Sigmoid colon (tissue), 7 donors: ENCODE results near the gene VCX3B. TPM values are rescaled to one million over a fixed set of nuclear protein-coding genes. Genes with fewer than 3 reads are reported as not detected.
"Not testable (repeated sequence)": the region's sequence is repeated elsewhere in the genome, so short reads cannot be mapped to it uniquely, and the experiment has no call there.

ENCODE experiments used
- DNase-seq: peaks from one replicate; pipeline ENCODE4 v3.0.0-alpha.2; 2019
- H3K27ac ChIP-seq, 4 donors: fragments of 200-600 bp; sonication (generic); one replicate each; pipeline ENCODE4 v1.5.1; 2016 to 2019; ENCODE audit warnings: mild to moderate bottlenecking in 1 of 4
- H3K27me3 ChIP-seq, 3 donors: fragments of 200-600 bp; sonication (generic); one replicate each; pipeline ENCODE4 v1.5.1; 2019; ENCODE audit warnings: mild to moderate bottlenecking in 1 of 3
- H3K36me3 ChIP-seq, 4 donors: fragments of 200-600 bp; sonication (generic); one replicate each; pipeline ENCODE4 v1.5.1; 2016 to 2019
- H3K4me1 ChIP-seq, 4 donors: fragments of 200-600 bp; sonication (generic); one replicate each; pipeline ENCODE4 v1.5.1; 2017 to 2019
- H3K4me3 ChIP-seq, 4 donors: fragments of 200-600 bp; sonication (generic); one replicate each; pipeline ENCODE4 v1.5.1; 2017 to 2019; ENCODE audit warnings: mild to moderate bottlenecking in 2 of 4, moderate library complexity in 1 of 4
- H3K9me3 ChIP-seq, 4 donors: fragments of 200-600 bp in 3 of 4; sonication (generic) in 3 of 4; one replicate each; pipeline versions ENCODE4 v1.5.1 to v1.6.1; 2013 to 2019
- EP300 ChIP-seq, 4 donors: sonication (generic); formaldehyde crosslinking; IDR thresholded peaks; one replicate each; pipeline ENCODE4 v1.6.1; 2017; ENCODE audit warnings: antibody characterized with exemption in 4 of 4
- POLR2A ChIP-seq, 2 donors: fragments of 450-650 bp; IDR thresholded peaks; one replicate each; pipeline ENCODE4 v1.6.1; 2016; ENCODE audit warnings: antibody characterized with exemption in 2 of 2, mild to moderate bottlenecking in 2 of 2, moderate library complexity in 2 of 2
- POLR2AphosphoS5 ChIP-seq, 4 donors: sonication (generic); formaldehyde crosslinking; IDR thresholded peaks; one replicate each; pipeline ENCODE4 v1.6.1; 2017; ENCODE audit warnings: antibody characterized with exemption in 4 of 4
- whole genome bisulfite sequencing, 2 donors: extraction: QIAGEN DNeasy Blood & Tissue Kit; methylation state at CpG; one replicate each; pipeline ENCODE4 v1.1.7; 2013; 5-methylcytosine and 5-hydroxymethylcytosine counted together
- intact Hi-C: fragments of 100-400 bp; cut with DNase I; formaldehyde crosslinking; loops from one replicate; pipeline ENCODE4 v1.15.1; 2023
- polyA plus RNA-seq, 3 donors: library from polyadenylated mRNA; stranded (reverse); fragments of 200-250 nt; gene quantifications; one replicate each; pipeline ENCODE4 v1.2.3, GENCODE V29; 2013
- total RNA-seq, 4 donors: library from RNA; depleted of rRNA; stranded (reverse); fragments of >200 nt; gene quantifications; one replicate each; pipeline ENCODE4 v1.1.0, GENCODE V29; 2016
- TF ChIP-seq, protein P1 (sequence below), 4 experiments: fragments of 450-650 bp in 3 of 4; fragments of 200-600 bp in 1 of 4; IDR thresholded peaks; one replicate each; pipeline ENCODE4 v1.5.1; 2016 to 2019; ENCODE audit warnings: antibody characterized with exemption in 4 of 4, mild to moderate bottlenecking in 3 of 4, moderate library complexity in 2 of 4
- donor health status: healthy with polysubstance abuse.
- donor health status: Bipolar disorder and iron deficiency.
- donor health status: healthy.

VCX3B gene
- total and polyA plus RNA-seq, 7 donors = not detected

DNA sequence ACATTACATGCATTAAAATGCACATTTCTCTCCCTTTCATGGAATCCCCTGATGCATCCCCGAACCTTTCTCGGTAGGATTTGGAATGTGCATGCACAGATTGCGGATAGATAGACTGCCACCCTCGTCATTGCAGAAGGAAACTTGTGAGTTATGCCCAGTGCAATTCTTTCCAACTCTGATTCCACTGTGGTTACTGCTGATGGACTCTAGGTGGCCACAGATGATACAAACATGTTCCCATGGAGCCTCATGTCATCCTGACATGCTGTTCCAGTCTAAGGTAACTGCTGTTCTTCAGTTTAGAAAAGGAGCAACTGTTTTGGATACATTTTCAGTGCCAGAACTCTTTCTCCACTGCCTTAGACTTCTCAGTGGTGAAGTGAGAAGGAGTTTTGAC is 9.1 kb upstream of the VCX3B start:
- H3K9me3 ChIP-seq = no peaks in the 10 kb centered on the region
- H3K27me3 ChIP-seq = no peaks in the 10 kb centered on the region
- DNase-seq = no peak
- WGBS, 2 donors = 90 to 92% methylated on average over 4 of the region's 4 CpGs
- H3K4me1 ChIP-seq = no peaks in the 10 kb centered on the region
- no peaks in the 10 kb centered on the region for H3K36me3 ChIP-seq
- intact Hi-C loops = no loop called here
- TF ChIP-seq, protein P1, sequence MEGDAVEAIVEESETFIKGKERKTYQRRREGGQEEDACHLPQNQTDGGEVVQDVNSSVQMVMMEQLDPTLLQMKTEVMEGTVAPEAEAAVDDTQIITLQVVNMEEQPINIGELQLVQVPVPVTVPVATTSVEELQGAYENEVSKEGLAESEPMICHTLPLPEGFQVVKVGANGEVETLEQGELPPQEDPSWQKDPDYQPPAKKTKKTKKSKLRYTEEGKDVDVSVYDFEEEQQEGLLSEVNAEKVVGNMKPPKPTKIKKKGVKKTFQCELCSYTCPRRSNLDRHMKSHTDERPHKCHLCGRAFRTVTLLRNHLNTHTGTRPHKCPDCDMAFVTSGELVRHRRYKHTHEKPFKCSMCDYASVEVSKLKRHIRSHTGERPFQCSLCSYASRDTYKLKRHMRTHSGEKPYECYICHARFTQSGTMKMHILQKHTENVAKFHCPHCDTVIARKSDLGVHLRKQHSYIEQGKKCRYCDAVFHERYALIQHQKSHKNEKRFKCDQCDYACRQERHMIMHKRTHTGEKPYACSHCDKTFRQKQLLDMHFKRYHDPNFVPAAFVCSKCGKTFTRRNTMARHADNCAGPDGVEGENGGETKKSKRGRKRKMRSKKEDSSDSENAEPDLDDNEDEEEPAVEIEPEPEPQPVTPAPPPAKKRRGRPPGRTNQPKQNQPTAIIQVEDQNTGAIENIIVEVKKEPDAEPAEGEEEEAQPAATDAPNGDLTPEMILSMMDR (IDR thresholded peaks at IDR 0.05) = no peak
- TF ChIP-seq POLR2A (IDR thresholded peaks at IDR 0.05) = no peak
- no peak for TF ChIP-seq EP300 (IDR thresholded peaks at IDR 0.05)
- no peak for TF ChIP-seq POLR2AphosphoS5 (IDR thresholded peaks at IDR 0.05)
- no peak overlapping the region for H3K4me3 ChIP-seq
- no peak overlapping the region for H3K27ac ChIP-seq

DNA sequence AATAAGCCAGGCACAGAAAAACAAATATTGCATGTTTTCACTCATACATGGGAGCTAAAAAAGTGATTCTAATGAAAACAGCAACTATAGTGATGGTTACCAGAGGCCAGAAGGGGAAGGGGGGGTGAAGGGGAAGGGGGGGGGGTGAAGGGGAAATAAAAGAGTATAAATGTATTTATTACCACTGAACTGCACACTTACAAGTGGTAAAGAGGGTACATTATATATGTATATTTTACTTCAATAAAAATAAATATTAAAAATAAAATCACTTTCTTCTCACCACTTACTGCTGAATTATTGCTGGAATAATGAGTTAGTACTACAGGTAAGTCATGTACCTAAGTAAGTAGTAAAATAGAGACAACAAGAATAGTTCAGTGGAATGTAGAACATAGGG is 2.1 kb upstream of the VCX3B start:
- TF ChIP-seq EP300 (IDR thresholded peaks at IDR 0.05) (no peak), POLR2A (IDR thresholded peaks at IDR 0.05) (no peak), POLR2AphosphoS5 (IDR thresholded peaks at IDR 0.05) (no peak)
- TF ChIP-seq, protein P1 (IDR thresholded peaks at IDR 0.05) = no peak
- intact Hi-C loops = no loop called here
- no peak overlapping the region for H3K4me3 ChIP-seq
- no peaks in the 10 kb centered on the region for H3K36me3 ChIP-seq
- no peak overlapping the region for H3K27ac ChIP-seq
- no peaks in the 10 kb centered on the region for H3K27me3 ChIP-seq
- H3K9me3 ChIP-seq = no peaks in the 10 kb centered on the region
- no peak for DNase-seq
- no peaks in the 10 kb centered on the region for H3K4me1 ChIP-seq

DNA sequence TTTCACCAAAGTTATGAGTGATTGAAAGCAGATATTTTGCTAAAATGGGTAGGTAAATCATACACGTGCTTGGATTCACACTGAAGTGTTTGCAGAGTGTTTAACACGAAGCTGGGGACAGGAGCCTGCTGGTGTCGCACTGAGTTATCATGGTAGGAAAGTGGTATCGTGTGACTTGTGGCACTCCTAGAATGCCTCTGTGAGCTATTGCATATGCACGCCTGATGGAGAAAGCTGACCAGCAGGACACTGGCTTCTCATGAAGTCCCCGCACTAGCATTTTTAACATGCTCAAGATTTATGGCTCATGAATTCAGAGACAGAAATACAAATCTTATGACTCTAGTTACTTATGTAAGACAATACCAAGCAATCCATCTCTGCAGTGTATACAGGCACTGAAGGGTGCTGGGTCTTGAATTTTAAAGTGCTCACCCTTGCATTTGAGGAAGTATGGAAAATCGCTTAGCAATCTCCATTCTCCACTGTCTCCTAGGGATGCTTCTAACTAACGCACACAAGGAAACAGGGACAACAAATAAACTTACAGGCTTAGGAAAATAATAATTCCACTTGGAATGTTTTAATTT is 19.8 kb downstream of the VCX3B start:
- Histone ChIP-seq H3K27me3 (no peaks in the 10 kb centered on the region), H3K36me3 (no peaks in the 10 kb centered on the region), H3K9me3 (no peaks in the 10 kb centered on the region), H3K27ac (no peak overlapping the region), H3K4me3 (no peak overlapping the region), H3K4me1 (no peaks in the 10 kb centered on the region)
- DNase-seq = no peak
- intact Hi-C loops = no loop called here
- 71 to 79% methylated on average over 8 of the region's 8 CpGs for WGBS, 2 donors
- TF ChIP-seq POLR2A (IDR thresholded peaks at IDR 0.05) = no peak
- TF ChIP-seq, protein P1 (IDR thresholded peaks at IDR 0.05) = no peak
- no peak for TF ChIP-seq EP300 (IDR thresholded peaks at IDR 0.05)
- TF ChIP-seq POLR2AphosphoS5 (IDR thresholded peaks at IDR 0.05) = no peak

DNA sequence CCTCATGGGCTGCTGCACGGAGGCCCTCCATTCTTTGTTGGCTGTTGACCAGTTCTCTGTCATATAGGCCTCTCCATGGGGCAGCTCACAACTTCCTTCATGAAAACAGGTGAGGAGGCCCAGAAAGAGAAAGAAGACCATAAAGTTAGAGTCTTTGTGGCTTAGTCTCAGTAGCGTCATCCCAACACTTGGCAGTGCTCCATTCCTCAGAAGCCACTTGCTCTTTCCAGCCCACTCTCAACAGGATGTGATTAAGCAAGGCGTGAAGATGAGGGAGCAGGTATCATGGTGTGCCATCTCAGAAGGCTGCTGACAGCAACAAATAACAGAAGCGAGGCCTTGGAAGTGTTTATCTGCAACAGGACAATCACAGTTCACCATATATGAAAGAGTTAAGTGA is 30.4 kb downstream of the VCX3B start:
- WGBS, 2 donors = 70 to 75% methylated on average over 4 of the region's 4 CpGs

DNA sequence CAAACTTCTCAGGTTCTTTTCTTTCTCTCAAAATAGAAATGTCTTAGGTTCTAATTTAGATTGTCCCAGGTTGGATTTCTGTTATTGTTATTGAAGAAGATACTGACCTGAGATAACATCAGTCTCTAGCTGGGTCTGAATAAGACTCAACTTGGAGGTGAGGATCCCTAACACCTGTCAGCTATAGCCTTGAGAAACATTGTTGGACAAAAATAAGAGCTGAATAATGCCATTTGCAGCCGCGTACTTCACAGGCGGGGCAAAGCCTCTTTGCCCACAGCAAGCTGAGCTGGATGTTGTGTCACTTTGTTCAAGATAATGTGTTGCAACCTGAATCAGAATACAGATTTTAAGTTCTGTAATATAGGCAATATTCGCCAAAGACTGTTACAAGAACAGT is 35.6 kb downstream of the VCX3B start:
- WGBS, 2 donors = 87 to 88% methylated on average over 4 of the region's 4 CpGs
- no peak overlapping the region for H3K27ac ChIP-seq
- intact Hi-C loops = no loop called here
- TF ChIP-seq, protein P1 (IDR thresholded peaks at IDR 0.05) = no peak
- TF ChIP-seq POLR2AphosphoS5 (IDR thresholded peaks at IDR 0.05) = no peak
- no peaks in the 10 kb centered on the region for H3K9me3 ChIP-seq
- H3K27me3 ChIP-seq = no peaks in the 10 kb centered on the region
- H3K4me3 ChIP-seq = no peak overlapping the region
- no peaks in the 10 kb centered on the region for H3K36me3 ChIP-seq
- DNase-seq = no peak
- no peaks in the 10 kb centered on the region for H3K4me1 ChIP-seq

More for the DNA sequence above, 30.4 kb downstream of the VCX3B start:
- intact Hi-C loops, H3K36me3 ChIP-seq, H3K9me3 ChIP-seq, DNase-seq, H3K4me3 ChIP-seq, H3K4me1 ChIP-seq, H3K27me3 ChIP-seq, H3K27ac ChIP-seq: not testable (repeated sequence)

DNA sequence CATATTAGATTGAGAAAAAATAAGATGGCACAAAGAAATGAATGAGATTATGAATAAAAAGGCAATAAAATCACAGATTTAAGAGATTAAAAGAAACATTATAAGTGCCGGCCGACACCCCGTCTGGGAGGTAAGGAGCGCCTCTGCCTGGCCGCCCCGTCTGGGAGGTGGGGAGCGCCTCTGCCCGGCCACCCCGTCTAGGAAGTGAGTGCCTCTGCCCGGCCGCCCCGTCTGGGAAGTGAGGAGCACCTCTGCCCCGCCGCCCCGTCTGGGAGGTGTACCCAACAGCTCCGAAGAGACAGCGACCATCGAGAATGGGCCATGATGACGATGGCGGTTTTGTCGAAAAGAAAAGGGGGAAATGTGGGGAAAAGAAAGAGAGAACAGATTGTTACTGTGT is 37.5 kb downstream of the VCX3B start:
- H3K27ac ChIP-seq, H3K36me3 ChIP-seq, H3K9me3 ChIP-seq, H3K27me3 ChIP-seq, H3K4me3 ChIP-seq, intact Hi-C loops, H3K4me1 ChIP-seq, DNase-seq: not testable (repeated sequence)
- WGBS, 2 donors = 90 to 97% methylated on average over 18 to 21 of the region's 21 CpGs
